Natural killer cell (primary cell): ENCODE measurements around the gene PRPF31. TPM values are rescaled to one million over a fixed set of nuclear protein-coding genes. Genes with fewer than 3 reads are reported as not detected.

Experiments used
- ATAC-seq, 3 donors: fragments of 150-1000 bp in 2 of 3; fragments of 200-7000 bp in 1 of 3; cut with Tn5 transposase; 1 replicate in 1 of 3; 2 replicates in 2 of 3; pipeline ENCODE4 v1.10.0; 2021; ENCODE audit warnings: mild to moderate bottlenecking in 2 of 3, moderate library complexity in 2 of 3
- DNase-seq, 2 donors: peaks; one replicate each; pipeline versions ENCODE4 v3.0.0 to v3.0.0-alpha.2; 2013 to 2021; ENCODE audit warnings: mixed read lengths in 1 of 2
- H3K27ac ChIP-seq: one replicate; pipeline ENCODE4 v1.5.1; 2013; ENCODE audit warnings: mild to moderate bottlenecking, low read length
- H3K27me3 ChIP-seq: one replicate; pipeline ENCODE4 v1.6.1; 2013; ENCODE audit warnings: low read length; ENCODE audit not compliant: control insufficient read depth, insufficient read depth
- H3K36me3 ChIP-seq: one replicate; pipeline ENCODE4 v1.6.1; 2013; ENCODE audit warnings: low read length; ENCODE audit not compliant: control insufficient read depth, insufficient read depth
- H3K4me1 ChIP-seq: one replicate; pipeline ENCODE4 v1.6.1; 2013; ENCODE audit warnings: low read length; ENCODE audit not compliant: control insufficient read depth, insufficient read depth
- H3K4me3 ChIP-seq: one replicate; pipeline ENCODE4 v1.5.1; 2013; ENCODE audit warnings: low read length
- H3K9me3 ChIP-seq: one replicate; pipeline ENCODE4 v1.6.1; 2013; ENCODE audit warnings: low read length; ENCODE audit not compliant: control insufficient read depth, insufficient read depth
- H3K27ac Mint-ChIP-seq, 2 donors: one replicate each; pipeline ENCODE4 v1.8.0; 2022; ENCODE audit warnings: mild to moderate bottlenecking in 2 of 2, mixed read lengths in 2 of 2, moderate library complexity in 1 of 2
- H3K27me3 Mint-ChIP-seq, 2 donors: one replicate each; pipeline ENCODE4 v1.8.0; 2022; ENCODE audit warnings: low read depth in 2 of 2, mixed read lengths in 2 of 2
- H3K36me3 Mint-ChIP-seq: one replicate; pipeline ENCODE4 v1.8.0; 2022; ENCODE audit warnings: mixed read lengths
- H3K4me1 Mint-ChIP-seq, 2 donors: one replicate each; pipeline ENCODE4 v1.8.0; 2022; ENCODE audit warnings: mixed read lengths in 2 of 2
- H3K4me3 Mint-ChIP-seq: one replicate; pipeline ENCODE4 v1.8.0; 2022; ENCODE audit warnings: mild to moderate bottlenecking, moderate library complexity, mixed read lengths
- H3K9me3 Mint-ChIP-seq, 2 donors: one replicate each; pipeline ENCODE4 v1.8.0; 2022; ENCODE audit warnings: mixed read lengths in 2 of 2
- WGBS: methylation state at CpG from one replicate; pipeline ENCODE4 v1.1.7; 2013; ENCODE audit warnings: missing lambda C conversion rate; ENCODE audit not compliant: insufficient coverage; 5-methylcytosine and 5-hydroxymethylcytosine counted together
- intact Hi-C: fragments of 100-400 bp; cut with micrococcal nuclease; formaldehyde crosslinking; loops from one replicate; pipeline ENCODE4 v1.14.2; 2022
- total RNA-seq, 4 donors: library from RNA; stranded (reverse); fragments of 120-200 nt in 1 of 4; gene quantifications; one replicate each; pipeline versions ENCODE4 v1.2.3 to v1.2.4, GENCODE V29; 2013 to 2022
- TF ChIP-seq, protein P1 (sequence below): fragments of 200-600 bp; IDR thresholded peaks from one replicate; pipeline ENCODE4 v1.8.0; 2022; ENCODE audit warnings: antibody characterized with exemption

PRPF31 gene
- total RNA-seq, 3 donors from 2014 or later (not counting 1 experiment from before 2014, with no cell fraction given), result 64.4 to 65.9 (median 64.9) TPM

DNA sequence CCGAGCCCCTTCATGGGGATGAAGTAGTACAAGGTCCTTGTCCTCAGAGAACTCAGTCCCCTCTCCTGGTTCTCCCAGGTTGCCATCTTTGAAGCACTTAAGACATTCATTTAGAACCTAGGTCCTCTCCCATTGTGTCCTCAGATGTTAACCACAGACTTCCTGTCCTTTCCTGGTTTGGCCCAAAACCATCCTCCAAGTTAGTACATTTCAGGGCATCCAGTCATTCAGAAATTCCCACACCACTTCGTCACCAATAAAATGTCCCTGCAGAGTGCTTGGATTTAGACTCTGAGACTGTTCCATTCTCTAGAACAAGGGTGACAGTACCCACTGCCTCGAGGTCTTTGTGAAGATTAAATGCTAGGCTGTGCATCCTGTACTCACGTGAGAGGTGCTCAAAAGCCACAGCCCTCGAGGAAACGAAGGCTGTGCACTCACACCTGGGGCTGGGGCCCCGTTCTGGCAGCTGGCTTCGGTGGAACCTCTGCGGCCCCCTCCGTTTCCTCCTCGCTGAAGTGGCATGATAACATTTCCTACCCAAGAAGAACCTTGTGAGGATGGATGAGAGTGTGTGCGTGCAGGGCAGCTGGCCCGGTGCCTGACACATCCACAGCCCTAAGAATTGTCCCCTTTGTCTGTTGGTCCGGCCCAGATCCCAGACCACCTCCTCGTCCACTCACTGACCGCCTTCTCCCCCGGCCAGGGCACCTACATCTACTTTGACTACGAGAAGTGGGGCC is 39.2 kb downstream of the PRPF31 start:
- ATAC-seq (no peak), DNase-seq (peak in 1 of 2 donors; percentile 72)
- TF ChIP-seq, protein P1, sequence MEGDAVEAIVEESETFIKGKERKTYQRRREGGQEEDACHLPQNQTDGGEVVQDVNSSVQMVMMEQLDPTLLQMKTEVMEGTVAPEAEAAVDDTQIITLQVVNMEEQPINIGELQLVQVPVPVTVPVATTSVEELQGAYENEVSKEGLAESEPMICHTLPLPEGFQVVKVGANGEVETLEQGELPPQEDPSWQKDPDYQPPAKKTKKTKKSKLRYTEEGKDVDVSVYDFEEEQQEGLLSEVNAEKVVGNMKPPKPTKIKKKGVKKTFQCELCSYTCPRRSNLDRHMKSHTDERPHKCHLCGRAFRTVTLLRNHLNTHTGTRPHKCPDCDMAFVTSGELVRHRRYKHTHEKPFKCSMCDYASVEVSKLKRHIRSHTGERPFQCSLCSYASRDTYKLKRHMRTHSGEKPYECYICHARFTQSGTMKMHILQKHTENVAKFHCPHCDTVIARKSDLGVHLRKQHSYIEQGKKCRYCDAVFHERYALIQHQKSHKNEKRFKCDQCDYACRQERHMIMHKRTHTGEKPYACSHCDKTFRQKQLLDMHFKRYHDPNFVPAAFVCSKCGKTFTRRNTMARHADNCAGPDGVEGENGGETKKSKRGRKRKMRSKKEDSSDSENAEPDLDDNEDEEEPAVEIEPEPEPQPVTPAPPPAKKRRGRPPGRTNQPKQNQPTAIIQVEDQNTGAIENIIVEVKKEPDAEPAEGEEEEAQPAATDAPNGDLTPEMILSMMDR, result no peak
- no peak overlapping the region for H3K4me3 ChIP-seq
- peaks cover 3% of the 10 kb centered on the region for H3K36me3 Mint-ChIP-seq
- no peaks in the 10 kb centered on the region for H3K9me3 ChIP-seq
- peak overlapping the region; percentile 41 to 78 for H3K27ac Mint-ChIP-seq
- intact Hi-C loops, result no loop called here
- peaks cover 71% of the 10 kb centered on the region for H3K36me3 ChIP-seq
- no peaks in the 10 kb centered on the region for H3K27me3 ChIP-seq
- WGBS, result 53% methylated on average over 16 of the region's 18 CpGs
- no peaks in the 10 kb centered on the region for H3K27me3 Mint-ChIP-seq
- H3K4me1 ChIP-seq, result peaks cover 17% of the 10 kb centered on the region
- H3K4me1 Mint-ChIP-seq, result peaks cover 24 to 34% of the 10 kb centered on the region in 2 donors
- H3K4me3 Mint-ChIP-seq, result no peak overlapping the region
- no peak overlapping the region for H3K27ac ChIP-seq
- H3K9me3 Mint-ChIP-seq, result no peaks in the 10 kb centered on the region

DNA sequence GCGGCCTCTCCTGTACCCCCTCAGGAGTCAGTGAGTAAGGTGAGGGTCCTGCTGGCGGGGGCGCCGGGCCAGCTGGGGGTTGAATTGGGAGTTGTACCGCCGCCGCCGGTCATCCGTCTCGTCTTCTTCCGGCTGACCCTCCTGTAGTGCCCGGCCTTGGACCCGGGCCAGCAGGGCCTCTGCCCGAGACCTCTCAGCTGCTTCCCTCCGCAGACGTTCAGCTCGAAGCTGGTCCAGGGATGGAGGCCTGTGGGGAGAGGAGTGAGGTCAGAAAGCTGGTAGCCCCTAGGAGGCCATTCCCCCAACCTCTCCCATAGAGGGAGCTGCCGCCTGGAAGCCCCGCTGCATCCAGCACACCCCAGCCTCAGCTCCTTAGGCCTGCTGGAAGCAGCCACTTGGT is 40.1 kb downstream of the PRPF31 start:
- Mint-ChIP-seq H3K9me3 (no peaks in the 10 kb centered on the region), H3K36me3 (no peaks in the 10 kb centered on the region), H3K27me3 (no peaks in the 10 kb centered on the region), H3K4me1 (peaks cover 33 to 40% of the 10 kb centered on the region in 2 donors), H3K4me3 (no peak overlapping the region), H3K27ac (no peak overlapping the region)
- Histone ChIP-seq H3K4me1 (peaks cover 26% of the 10 kb centered on the region), H3K4me3 (no peak overlapping the region), H3K9me3 (no peaks in the 10 kb centered on the region), H3K36me3 (peaks cover 65% of the 10 kb centered on the region), H3K27ac (no peak overlapping the region), H3K27me3 (no peaks in the 10 kb centered on the region)
- ATAC-seq, result no peak
- TF ChIP-seq, protein P1, result no peak
- no peak for DNase-seq
- WGBS, result 93% methylated on average over 16 of the region's 19 CpGs
- intact Hi-C loops, result no loop called here

DNA sequence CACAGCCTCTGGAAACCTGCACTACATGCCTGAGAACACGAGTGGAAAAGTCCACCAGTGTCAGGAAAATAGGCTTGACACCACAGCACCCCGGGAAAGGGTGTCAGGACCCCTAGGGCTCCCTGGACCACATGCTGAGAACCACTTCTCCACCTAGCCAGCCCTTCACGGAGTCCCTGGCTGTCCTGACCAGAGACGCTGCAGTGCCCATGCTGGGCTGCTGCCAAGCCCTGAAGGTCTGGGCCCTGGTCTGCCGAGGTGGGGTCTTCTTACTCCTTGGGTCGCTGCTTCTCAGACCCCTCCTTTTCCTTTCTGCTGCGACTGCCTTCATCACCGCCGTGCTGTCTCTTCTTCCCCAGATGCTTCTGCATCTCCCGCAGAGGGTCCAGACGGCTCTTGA is 40.9 kb downstream of the PRPF31 start:
- Mint-ChIP-seq H3K4me3 (no peak overlapping the region), H3K27ac (peak overlapping the region; percentile 70 to 83), H3K27me3 (no peaks in the 10 kb centered on the region), H3K9me3 (no peaks in the 10 kb centered on the region), H3K36me3 (no peaks in the 10 kb centered on the region), H3K4me1 (peaks cover 37 to 46% of the 10 kb centered on the region in 2 donors)
- ATAC-seq (no peak), DNase-seq (no peak)
- intact Hi-C loops, result no loop called here
- Histone ChIP-seq H3K4me3 (no peak overlapping the region), H3K4me1 (peaks cover 29% of the 10 kb centered on the region), H3K27ac (no peak overlapping the region), H3K9me3 (no peaks in the 10 kb centered on the region), H3K27me3 (no peaks in the 10 kb centered on the region), H3K36me3 (peaks cover 61% of the 10 kb centered on the region)
- WGBS, result 97% methylated on average over 11 of the region's 11 CpGs
- TF ChIP-seq, protein P1, result no peak

DNA sequence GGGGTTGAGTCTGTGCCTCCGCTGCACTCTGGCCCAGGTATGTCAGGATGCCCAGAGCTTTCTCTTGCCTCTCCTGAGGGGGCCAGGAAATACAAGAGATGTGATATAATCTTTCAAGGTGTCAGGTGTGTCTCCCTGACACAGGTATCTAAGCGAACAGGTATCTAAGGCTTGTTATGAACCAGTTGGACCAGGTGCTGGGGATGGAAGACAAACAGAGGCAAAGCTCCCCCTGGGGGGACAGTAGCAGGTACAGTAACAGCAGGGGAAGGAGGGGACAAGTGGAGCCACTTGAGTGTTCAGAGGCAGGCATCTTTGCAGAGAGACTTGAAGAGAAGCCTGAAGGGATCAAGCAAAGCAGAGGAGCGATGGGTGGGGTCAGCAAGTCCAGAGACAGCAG is 41.4 kb downstream of the PRPF31 start:
- H3K27ac ChIP-seq, result no peak overlapping the region

More for the DNA sequence above, 41.4 kb downstream of the PRPF31 start:
- intact Hi-C loops, result no loop called here
- TF ChIP-seq, protein P1, result no peak
- peaks cover 57% of the 10 kb centered on the region for H3K36me3 ChIP-seq
- no peaks in the 10 kb centered on the region for H3K27me3 Mint-ChIP-seq
- no peak for ATAC-seq
- WGBS, result 95% methylated on average over 3 of the region's 3 CpGs
- H3K27ac Mint-ChIP-seq, result peak overlapping the region; percentile 70 to 83
- H3K9me3 Mint-ChIP-seq, result no peaks in the 10 kb centered on the region
- H3K27me3 ChIP-seq, result no peaks in the 10 kb centered on the region
- peaks cover 32% of the 10 kb centered on the region for H3K4me1 ChIP-seq
- no peaks in the 10 kb centered on the region for H3K9me3 ChIP-seq
- peaks cover 37 to 50% of the 10 kb centered on the region in 2 donors for H3K4me1 Mint-ChIP-seq
- no peak overlapping the region for H3K4me3 ChIP-seq
- peak overlapping the region; percentile 37 for H3K4me3 Mint-ChIP-seq
- DNase-seq, result no peak
- no peaks in the 10 kb centered on the region for H3K36me3 Mint-ChIP-seq
